Erythroblast (primary cell): ENCODE measurements around the gene PICALM.
"Not testable (repeated sequence)": the region's sequence is repeated elsewhere in the genome, so short reads cannot be mapped to it uniquely, and the experiment has no call there.

ENCODE experiments used
- DNase-seq, 2 experiments: peaks; one replicate each; lab custom pipeline; 2025; lab: John Stamatoyannopoulos, UW
- GATA1 ChIP-seq: IDR thresholded peaks from 2 replicates; pipeline ENCODE4 v1.6.1; 2011; ENCODE audit warnings: low read depth, mild to moderate bottlenecking, control low read depth, low read length, moderate library complexity
- POLR2A ChIP-seq: IDR thresholded peaks from 2 replicates; pipeline ENCODE4 v1.6.1; 2011; ENCODE audit warnings: mild to moderate bottlenecking, low read length

The PICALM gene

DNA sequence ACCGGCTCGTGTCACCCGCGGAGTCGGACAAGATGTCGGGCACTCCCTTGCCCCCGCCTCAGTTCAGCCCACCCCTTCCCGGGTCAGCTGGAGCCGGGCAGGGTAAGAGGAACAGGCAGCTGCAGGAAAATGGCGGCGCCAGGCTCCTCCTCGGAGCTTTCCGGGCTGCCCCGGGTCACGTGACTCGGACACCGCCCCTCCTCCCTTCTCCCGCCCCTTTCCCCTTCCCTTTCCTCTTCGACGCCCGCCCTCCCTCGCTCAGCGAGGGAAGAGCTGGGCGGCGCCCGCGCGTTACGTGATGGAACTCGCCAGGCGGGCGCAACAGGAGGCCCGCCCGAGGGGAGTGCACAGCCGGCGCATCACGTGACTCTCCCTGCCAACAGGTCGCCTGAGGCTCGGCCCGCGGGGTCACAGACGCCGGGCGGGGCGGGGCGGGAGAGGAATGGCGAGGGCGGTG, at the start of gene PICALM:
TSS of gene PICALM (minus strand) at position 134 of the 457 bp plus-strand sequence. CDS start 304 bp downstream, outside the sequence.
- no peak for TF ChIP-seq GATA1
- TF ChIP-seq POLR2A, result peak; percentile 77
- peak; percentile 100 for DNase-seq

- DNase-seq, result no peak
- TF ChIP-seq POLR2A (no peak), GATA1 (no peak)
Observed at GRCh38 chr11:86118253-86118652, 49.4 kb upstream of the PICALM start.

GRCh38 chr11:86117712-86118063, 48.8 kb upstream of the PICALM start:
- DNase-seq, result no peak
- no peak for TF ChIP-seq GATA1
- no peak for TF ChIP-seq POLR2A

DNA sequence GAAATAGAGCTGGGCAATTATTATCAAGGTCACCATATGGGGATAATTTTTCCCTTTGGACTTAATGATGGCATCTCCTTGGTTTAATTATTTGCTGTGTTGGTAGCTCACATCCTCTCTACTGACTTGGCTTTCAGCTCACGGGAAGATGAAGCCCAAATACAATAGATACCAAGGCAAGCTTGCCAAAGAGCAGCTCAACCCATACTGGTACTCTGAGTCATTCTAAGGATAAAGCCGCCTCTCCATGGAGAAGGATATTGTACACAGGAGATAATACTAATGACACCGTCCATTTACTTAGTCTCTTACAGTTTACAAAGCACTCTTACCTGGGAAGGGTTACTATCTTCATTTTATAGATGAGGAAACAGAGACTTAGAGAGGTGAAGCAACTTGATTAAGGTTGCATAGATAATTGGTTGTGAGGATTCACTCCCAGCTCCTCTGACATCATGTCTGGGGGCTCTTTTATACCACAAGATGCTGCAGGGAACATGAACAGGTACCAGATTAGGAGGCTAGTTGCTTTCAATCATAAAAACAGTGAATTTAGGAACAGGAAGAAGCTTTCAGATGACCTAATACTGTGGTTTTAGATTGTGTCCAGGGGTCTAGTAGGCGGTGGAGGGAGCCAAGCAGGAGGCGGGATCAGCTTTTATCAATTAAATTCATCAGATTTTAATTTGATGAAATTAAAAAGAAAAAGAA, 48.3 kb upstream of the PICALM start:
- TF ChIP-seq GATA1 (no peak), POLR2A (no peak)
- no peak for DNase-seq

GRCh38 chr11:86116386-86116726, 47.5 kb upstream of the PICALM start:
- TF ChIP-seq POLR2A, result no peak
- no peak for TF ChIP-seq GATA1
- DNase-seq, result no peak

GRCh38 chr11:86115542-86116385, 46.9 kb upstream of the PICALM start:
- TF ChIP-seq GATA1 (no peak), POLR2A (no peak)
- no peak for DNase-seq

DNA sequence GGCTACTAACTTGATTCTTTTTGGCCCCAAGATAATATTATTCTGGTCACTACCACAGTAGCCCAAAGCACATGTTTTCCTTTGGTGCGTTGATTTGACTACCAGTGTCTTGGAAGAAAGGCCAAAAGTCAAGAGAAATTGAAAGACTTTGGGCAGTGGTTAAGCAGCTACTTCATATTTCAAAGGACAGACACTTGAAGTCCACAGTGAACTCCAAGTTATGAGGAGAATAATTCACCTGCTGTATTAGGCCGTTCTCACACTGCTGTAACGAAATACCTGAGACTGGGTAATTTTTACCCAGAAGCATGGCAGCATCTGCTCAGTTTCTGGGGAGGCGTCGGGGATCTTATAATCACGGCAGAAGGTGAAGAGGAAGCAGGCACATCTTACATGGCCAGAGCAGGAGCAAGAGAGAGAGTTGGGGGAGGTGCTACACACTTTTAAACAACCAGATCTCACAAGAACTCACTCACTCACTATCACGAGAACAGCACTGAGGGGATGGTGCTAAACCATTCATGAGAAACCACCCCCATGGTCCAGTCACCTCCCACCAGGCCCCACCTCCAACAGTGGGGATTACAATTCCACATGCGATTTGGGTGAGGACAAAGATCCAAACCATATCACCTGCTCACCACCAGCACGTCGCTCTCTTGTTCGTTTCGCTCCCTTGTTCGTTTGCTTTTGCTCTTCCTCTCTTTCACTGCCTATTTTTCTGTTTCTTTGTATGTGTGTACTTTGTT, 40.2 kb upstream of the PICALM start:
- DNase-seq, result no peak
- TF ChIP-seq POLR2A (no peak), GATA1 (no peak)

GRCh38 chr11:86108191-86108590, 39.3 kb upstream of the PICALM start:
- TF ChIP-seq GATA1 (no peak), POLR2A (no peak)
- DNase-seq, result no peak

DNA sequence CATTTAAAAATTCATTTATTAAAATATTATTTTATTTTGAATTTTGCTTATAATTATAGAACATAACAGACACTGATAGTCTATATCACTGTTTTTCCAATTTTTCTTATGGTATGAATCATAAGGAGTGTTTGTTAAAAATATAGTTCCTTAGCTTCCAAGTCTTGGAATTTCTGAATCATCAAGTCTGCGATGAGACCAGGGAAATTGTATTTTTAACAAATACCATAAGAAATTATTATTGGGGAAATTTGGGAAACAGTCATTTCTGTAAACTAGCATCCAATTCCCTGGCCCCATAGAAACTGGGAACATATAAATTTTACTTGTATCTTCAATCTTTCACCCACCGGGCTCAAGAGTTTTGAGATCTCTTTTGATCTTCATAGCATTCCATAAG, 38.0 kb upstream of the PICALM start:
- no peak for TF ChIP-seq GATA1
- TF ChIP-seq POLR2A, result no peak
- DNase-seq, result no peak

GRCh38 chr11:86106031-86106430, 37.1 kb upstream of the PICALM start:
- DNase-seq, result not testable (repeated sequence)

GRCh38 chr11:86105601-86106000, 36.7 kb upstream of the PICALM start:
- not testable (repeated sequence) for DNase-seq

- no peak for DNase-seq
- TF ChIP-seq GATA1 (no peak), POLR2A (no peak)
Observed at GRCh38 chr11:86103808-86104207, 34.9 kb upstream of the PICALM start.

DNA sequence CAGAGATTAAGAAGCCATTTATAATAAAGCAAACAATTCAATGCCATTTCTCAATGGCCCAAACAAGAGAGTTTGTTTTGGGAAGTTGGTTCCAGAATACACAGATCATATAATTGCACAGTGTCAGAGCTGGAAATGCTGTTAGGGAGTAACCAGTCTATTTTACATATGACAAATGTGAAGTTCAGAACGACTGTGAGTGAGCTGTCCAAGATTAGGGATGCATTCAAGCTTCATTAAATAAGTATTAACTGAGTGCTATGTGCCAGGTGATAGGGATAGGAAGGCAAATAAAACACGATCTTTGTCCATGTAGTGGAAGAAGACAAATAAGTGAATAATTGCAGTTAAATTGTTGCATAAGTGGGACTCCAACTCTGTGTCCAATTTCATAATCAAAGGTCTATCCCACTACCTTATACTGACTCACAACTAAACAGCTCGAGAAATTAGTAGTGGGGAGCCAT, 33.1 kb upstream of the PICALM start:
- no peak for TF ChIP-seq POLR2A
- TF ChIP-seq GATA1, result no peak
- no peak for DNase-seq

DNA sequence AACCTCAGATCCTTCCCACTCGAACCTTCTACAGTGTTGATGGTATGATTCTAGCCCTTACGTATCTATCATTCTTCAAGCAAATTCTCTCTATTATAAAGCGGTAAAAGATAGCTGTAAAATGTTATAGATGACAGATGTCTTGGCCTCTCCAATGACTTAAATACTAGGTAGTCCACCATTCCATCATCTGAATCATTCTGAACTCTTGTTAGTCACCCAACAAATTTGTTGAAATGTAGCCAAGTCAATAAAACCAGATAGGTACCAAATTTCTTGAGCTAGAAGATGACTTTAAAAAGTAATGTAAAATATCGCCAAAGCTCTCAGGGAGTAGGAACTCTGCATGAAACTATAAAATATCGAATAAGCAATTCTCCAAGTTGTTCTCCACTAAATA, 32.6 kb upstream of the PICALM start:
- no peak for DNase-seq
- no peak for TF ChIP-seq POLR2A
- TF ChIP-seq GATA1, result no peak
